IMR-90 (cell line): Measurements from ENCODE around the gene C16orf96. TPM values are rescaled to one million over a fixed set of nuclear protein-coding genes. Genes with fewer than 3 reads are reported as not detected.

Experiments
- ATAC-seq: fragments of 200-7000 bp; cut with Tn5 transposase; 2 replicates; pipeline ENCODE4 v1.9.1; 2020; ENCODE audit warnings: low read depth, mild to moderate bottlenecking, moderate library complexity
- BruUV-seq: library from RNA; stranded (reverse); fragments of 400-500 nt; replicated peaks from 2 replicates; lab custom pipeline; 2021; lab: Mats Ljungman, UMichigan
- CTCF ChIA-PET: fragments of 300-600 bp; formaldehyde crosslinking; extraction: SDS; loops from one replicate; lab custom pipeline; 2021; ENCODE audit warnings: antibody characterized with exemption; lab: Yijun Ruan, JAX
- POLR2A ChIA-PET: fragments of 300-600 bp; sonication (Branson Sonifier 250); formaldehyde crosslinking; loops from one replicate; lab custom pipeline; 2022; ENCODE audit warnings: antibody characterized with exemption; ENCODE audit not compliant: unreplicated experiment; lab: Charles Lee
- DNase-seq: peaks from one replicate; pipeline ENCODE4 v3.0.0; 2013
- H2AFZ ChIP-seq: replicated peaks from 2 replicates; pipeline ENCODE3; 2013; ENCODE audit warnings: low read length, mild to moderate bottlenecking; ENCODE audit not compliant: poor library complexity
- H2AK5ac ChIP-seq: 2 replicates; pipeline ENCODE4 v1.6.1; 2013; ENCODE audit warnings: low read depth, low read length, inconsistent platforms
- H2AK9ac ChIP-seq: replicated peaks from 2 replicates; pipeline ENCODE3; 2013; ENCODE audit warnings: mild to moderate bottlenecking, low read depth, low read length, moderate library complexity; ENCODE audit not compliant: poor library complexity
- H2BK120ac ChIP-seq: 2 replicates; pipeline ENCODE4 v1.6.1; 2013; ENCODE audit warnings: low read depth, low read length, inconsistent platforms
- H2BK15ac ChIP-seq: 3 replicates; pipeline ENCODE4 v1.6.1; 2013; ENCODE audit warnings: low read depth, low read length, inconsistent platforms
- H2BK20ac ChIP-seq: 2 replicates; pipeline ENCODE4 v1.6.1; 2013; ENCODE audit warnings: low read depth, mild to moderate bottlenecking, inconsistent platforms, low read length, moderate library complexity
- H2BK5ac ChIP-seq: 2 replicates; pipeline ENCODE4 v1.6.1; 2013; ENCODE audit warnings: mild to moderate bottlenecking, low read depth, low read length, inconsistent platforms; ENCODE audit not compliant: poor library complexity, severe bottlenecking
- H3K14ac ChIP-seq: replicated peaks from 2 replicates; pipeline ENCODE4 v1.6.1; 2013; ENCODE audit warnings: low read depth, low read length, inconsistent platforms
- H3K18ac ChIP-seq: 2 replicates; pipeline ENCODE4 v1.6.1; 2013; ENCODE audit warnings: low read depth, low read length, control low read depth
- H3K23ac ChIP-seq: 2 replicates; pipeline ENCODE4 v1.6.1; 2013; ENCODE audit warnings: low read depth, low read length, inconsistent platforms
- H3K27ac ChIP-seq: 2 replicates; pipeline ENCODE4 v1.5.1; 2013; ENCODE audit warnings: mild to moderate bottlenecking, control low read depth, low read length; ENCODE audit not compliant: insufficient read depth
- H3K27me3 ChIP-seq: 2 replicates; pipeline ENCODE4 v1.6.1; 2013; ENCODE audit warnings: low read length; ENCODE audit not compliant: control insufficient read depth, insufficient read depth
- H3K36me3 ChIP-seq: 2 replicates; pipeline ENCODE4 v1.6.1; 2013; ENCODE audit warnings: low read length, mixed read lengths; ENCODE audit not compliant: control insufficient read depth, insufficient read depth
- H3K4ac ChIP-seq: 2 replicates; pipeline ENCODE4 v1.6.1; 2013; ENCODE audit warnings: low read depth, low read length, inconsistent platforms
- H3K4me1 ChIP-seq: 2 replicates; pipeline ENCODE4 v1.6.1; 2013; ENCODE audit warnings: low read length, mixed read lengths; ENCODE audit not compliant: control insufficient read depth, insufficient read depth
- H3K4me2 ChIP-seq: 2 replicates; pipeline ENCODE4 v1.6.1; 2013; ENCODE audit warnings: low read depth, mild to moderate bottlenecking, control low read depth, low read length, moderate library complexity
- H3K4me3 ChIP-seq: 2 replicates; pipeline ENCODE4 v1.5.1; 2013; ENCODE audit warnings: low read depth, mild to moderate bottlenecking, control low read depth, low read length, moderate library complexity; ENCODE audit not compliant: insufficient read depth
- H3K56ac ChIP-seq: 2 replicates; pipeline ENCODE4 v1.6.1; 2013; ENCODE audit warnings: low read length, inconsistent platforms; ENCODE audit not compliant: insufficient read depth; ENCODE audit errors: extremely low read depth
- H3K79me1 ChIP-seq, 2 experiments: 2 replicates each; pipeline ENCODE4 v1.6.1; 2013; ENCODE audit warnings: low read length in 2 of 2, inconsistent platforms in 1 of 2, low read depth in 1 of 2
- H3K9ac ChIP-seq: 2 replicates; pipeline ENCODE4 v1.6.1; 2013; ENCODE audit warnings: low read depth, low read length, control low read depth
- H3K9me1 ChIP-seq: 2 replicates; pipeline ENCODE4 v1.6.1; 2013; ENCODE audit warnings: low read length, inconsistent platforms; ENCODE audit not compliant: insufficient read depth
- H3K9me3 ChIP-seq: 2 replicates; pipeline ENCODE4 v1.6.1; 2013; ENCODE audit warnings: low read length; ENCODE audit not compliant: control insufficient read depth, insufficient read depth
- H4K20me1 ChIP-seq: 2 replicates; pipeline ENCODE4 v1.6.1; 2013; ENCODE audit warnings: low read length, inconsistent platforms; ENCODE audit not compliant: insufficient read depth
- H4K5ac ChIP-seq: 2 replicates; pipeline ENCODE4 v1.6.1; 2013; ENCODE audit warnings: mild to moderate bottlenecking, low read depth, low read length, control low read depth
- H4K8ac ChIP-seq, 2 experiments: 2 replicates each; pipeline ENCODE4 v1.6.1; 2013; ENCODE audit warnings: low read depth in 2 of 2, low read length in 2 of 2, control low read depth in 1 of 2, inconsistent platforms in 1 of 2
- H4K91ac ChIP-seq: 2 replicates; pipeline ENCODE4 v1.6.1; 2013; ENCODE audit warnings: low read depth, low read length, inconsistent platforms; ENCODE audit not compliant: insufficient read depth
- NFE2L2 ChIP-seq: fragments of 150-350 bp; IDR thresholded peaks from 2 replicates; pipeline ENCODE4 v1.6.1; 2016; ENCODE audit warnings: low read depth, mild to moderate bottlenecking, low read length
- WGBS, 2 experiments: methylation state at CpG; one replicate each; pipeline versions ENCODE4 v1.1.5 to v1.1.7; 2013; ENCODE audit warnings: missing lambda C conversion rate in 2 of 2; ENCODE audit not compliant: insufficient read length in 1 of 2; ENCODE audit errors: extremely low coverage in 2 of 2; 5-methylcytosine and 5-hydroxymethylcytosine counted together
- dilution Hi-C: fragments of 300-500 bp; cut with HindIII; formaldehyde crosslinking; loops from one replicate; pipeline ENCODE4 v1.14.3; 2018; ENCODE audit warnings: low sequenced_read_pairs; ENCODE audit not compliant: unreplicated experiment
- in situ Hi-C: fragments of 300-500 bp; cut with MboI; formaldehyde crosslinking; loops from 3 replicates; pipeline ENCODE4 v1.14.3; 2019; ENCODE audit warnings: low sequenced_read_pairs, inconsistent platforms, mixed read lengths
- intact Hi-C: fragments of 100-400 bp; cut with micrococcal nuclease; formaldehyde crosslinking; loops from 2 replicates; pipeline ENCODE4 v1.10.0; 2022
- polyA plus RNA-seq, 3 experiments: library from polyadenylated mRNA; depleted of rRNA; stranded (reverse); fragments of >200 nt; gene quantifications; 2 replicates each; pipeline ENCODE4 v1.2.3, GENCODE V29; 2012; ENCODE audit warnings: low replicate concordance in 1 of 3
- total RNA-seq: library from RNA; depleted of rRNA; stranded (reverse); fragments of >200 nt; gene quantifications from 2 replicates; pipeline ENCODE4 v1.2.3, GENCODE V29; 2012

The C16orf96 gene
- total and polyA plus RNA-seq, 2 of the 4 experiments (the other 2 are of a cell fraction), result not detected

GRCh38 chr16:4603624-4604170, 47.6 kb downstream of the C16orf96 start:
- Histone ChIP-seq H3K27ac (no peak overlapping the region), H3K4me2 (no peak overlapping the region), H3K23ac (no peak overlapping the region), H2AK5ac (no peak overlapping the region), H3K9me3 (no peaks in the 10 kb centered on the region), H4K8ac (no peak overlapping the region), H2BK5ac (no peak overlapping the region), H3K9ac (no peak overlapping the region), H2BK120ac (no peak overlapping the region), H2AFZ (no peak overlapping the region), H2AK9ac (no peak overlapping the region), H3K4me1 (no peaks in the 10 kb centered on the region), H4K20me1 (peaks cover 12% of the 10 kb centered on the region), H4K5ac (no peak overlapping the region), H3K79me1 (peaks cover 3 to 12% of the 10 kb centered on the region in 2 experiments; a peak in 2 of 4 replicates), H3K14ac (no peak overlapping the region), H3K4ac (no peak overlapping the region), H3K9me1 (no peaks in the 10 kb centered on the region), H4K91ac (no peak overlapping the region), H2BK20ac (no peak overlapping the region), H2BK15ac (no peak overlapping the region), H3K27me3 (peaks cover 13% of the 10 kb centered on the region), H3K4me3 (no peak overlapping the region), H3K18ac (no peak overlapping the region), H3K36me3 (peaks cover 17% of the 10 kb centered on the region; the same call in 1 of the 2 replicates), H3K56ac (no peak overlapping the region)
- TF ChIP-seq NFE2L2, result no peak
- in situ Hi-C loops, result no loop called here
- dilution Hi-C loops, result no loop called here
- intact Hi-C loops, result no loop called here
- no peak for DNase-seq
- 78% methylated on average over 5 of the region's 13 CpGs; no CpG with 5 or more reads in 1 of the 2 experiments for WGBS, 2 experiments
- CTCF ChIA-PET, result no interaction called here
- ATAC-seq, result no peak
- BruUV-seq, result no TSS peak
- POLR2A ChIA-PET, result no interaction called here
